Measurements from ENCODE around the gene EMC10. TPM values are rescaled to one million over a fixed set of nuclear protein-coding genes. Genes with fewer than 3 reads are reported as not detected.

Gene EMC10
- total RNA-seq, 2 experiments from 2014 or later, result 33.4 to 34.7 TPM

DNA sequence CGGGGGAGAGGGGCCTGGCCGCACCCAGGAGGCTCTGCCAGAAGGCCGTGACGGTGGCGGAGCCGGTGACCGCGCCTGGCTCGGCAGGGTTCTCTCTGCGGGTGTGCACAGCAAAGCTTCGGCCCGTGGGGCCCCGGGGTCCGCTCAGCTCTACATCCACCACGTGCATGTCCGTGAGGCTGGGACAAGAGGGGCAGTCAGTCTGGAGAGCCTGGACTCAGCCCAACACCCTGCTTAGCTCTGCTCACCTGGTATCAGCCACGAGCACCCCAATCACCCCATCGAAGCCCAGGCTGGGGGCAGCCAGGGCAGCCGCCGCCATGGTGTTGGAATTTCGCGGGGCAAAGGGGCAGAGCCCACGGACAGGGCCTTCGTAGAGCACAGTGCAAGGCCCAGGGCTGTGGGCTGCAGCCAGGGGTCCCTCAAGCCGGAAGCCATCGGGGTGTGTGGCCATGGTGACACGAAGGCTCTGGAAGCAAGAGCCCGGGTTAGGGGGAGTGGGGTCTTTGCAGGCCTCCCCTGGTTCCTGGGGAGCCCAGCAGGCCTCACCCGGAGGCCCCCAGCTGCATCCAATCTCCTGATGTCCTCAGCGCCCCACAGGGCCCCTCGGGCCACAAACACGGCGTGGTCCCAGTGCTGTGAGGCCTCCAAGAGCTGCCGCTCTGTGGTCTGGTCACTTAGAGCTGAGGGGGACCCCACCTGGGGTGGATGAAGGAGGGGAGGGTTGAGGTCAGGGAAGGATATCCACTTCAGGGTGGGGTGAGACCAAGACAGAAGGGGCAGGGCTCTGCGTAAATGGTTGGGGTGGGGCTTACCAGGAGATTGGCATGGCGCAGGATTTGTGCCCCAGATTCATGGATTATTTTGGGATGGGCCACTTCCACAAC is 36.0 kb downstream of the EMC10 start:
- H3K27me3 Mint-ChIP-seq, result peaks cover 5% of the 10 kb centered on the region
- peaks cover 14% of the 10 kb centered on the region for H3K4me1 Mint-ChIP-seq
- no peaks in the 10 kb centered on the region for H3K9me3 Mint-ChIP-seq (ENCODE audit: low read depth)
- H3K27ac Mint-ChIP-seq, result no peak overlapping the region
- DNase-seq (no peak), ATAC-seq (no peak)
- peak overlapping the region; percentile 84 for H3K4me3 Mint-ChIP-seq
- intact Hi-C loops (cut with DNase I, micrococcal nuclease), result loop anchor here in 1 of 2 experiments (5.0 to 10.0 kb wide), 2 partner anchors 870 to 1082 kb away; partner anchors contain the start of genes RRAS and SCAF1
- POLR2A ChIA-PET, result interaction anchor here (0.6 kb wide), 1 partner anchor 1157 kb away, joined by 5 read pairs; no protein-coding TSS in a partner anchor
- CTCF ChIA-PET, result interaction anchor here (0.8 to 1.8 kb wide), 4 partner anchors 26 to 1415 kb away, joined by 3 to 10 read pairs (median 4); partner anchors contain the start of gene ZNF613
- H3K36me3 Mint-ChIP-seq (ENCODE audit: low read depth), result peaks cover 3% of the 10 kb centered on the region

DNA sequence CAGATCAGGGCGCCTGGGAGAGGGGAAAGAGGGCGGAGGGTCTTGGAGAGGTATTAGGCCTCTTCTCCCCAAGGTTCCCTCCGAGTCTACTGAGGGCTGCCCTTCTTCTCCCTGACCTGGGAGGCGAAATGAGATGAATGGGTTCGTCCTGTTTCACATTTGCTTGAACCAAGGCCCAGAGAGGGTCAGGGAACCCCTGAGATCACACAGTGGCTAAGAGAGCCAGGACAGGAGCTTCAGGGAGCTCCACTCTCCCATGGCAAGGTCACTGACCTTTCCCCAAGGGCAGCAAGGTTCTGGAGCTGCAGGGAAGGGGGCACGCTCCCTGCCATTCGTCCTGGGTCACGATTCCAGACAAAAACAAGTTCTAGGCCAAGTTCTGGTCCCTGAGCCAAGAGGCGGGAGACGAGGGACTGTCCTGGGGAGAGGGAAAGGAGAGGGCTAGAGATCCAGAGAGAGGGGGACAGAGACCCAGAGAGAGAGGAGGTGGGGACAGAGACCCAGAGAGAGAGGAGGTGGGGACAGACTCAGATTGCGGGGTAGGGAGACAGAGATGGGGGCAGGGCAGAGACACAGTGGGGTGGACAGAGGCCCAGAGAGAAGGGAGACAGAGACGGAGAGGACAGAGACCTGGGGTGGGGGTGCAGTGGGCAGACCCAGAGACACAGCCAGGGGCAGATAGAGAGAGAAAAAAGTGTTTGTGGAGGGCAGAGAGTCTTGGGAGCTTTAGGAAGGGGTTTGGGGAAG is 36.9 kb downstream of the EMC10 start:
- Mint-ChIP-seq H3K4me3 (no peak overlapping the region), H3K27ac (no peak overlapping the region), H3K36me3 (ENCODE audit: low read depth) (peaks cover 3% of the 10 kb centered on the region), H3K27me3 (peaks cover 5% of the 10 kb centered on the region), H3K9me3 (ENCODE audit: low read depth) (no peaks in the 10 kb centered on the region), H3K4me1 (peaks cover 14% of the 10 kb centered on the region)
- ATAC-seq, result no peak
- no peak for DNase-seq
- ChIA-PET POLR2A (no interaction called here), CTCF (no interaction called here)
- intact Hi-C loops (cut with DNase I, micrococcal nuclease), result loop anchor here in 1 of 2 experiments (5.0 to 10.0 kb wide), 2 partner anchors 871 to 1082 kb away; partner anchors contain the start of genes RRAS and SCAF1

DNA sequence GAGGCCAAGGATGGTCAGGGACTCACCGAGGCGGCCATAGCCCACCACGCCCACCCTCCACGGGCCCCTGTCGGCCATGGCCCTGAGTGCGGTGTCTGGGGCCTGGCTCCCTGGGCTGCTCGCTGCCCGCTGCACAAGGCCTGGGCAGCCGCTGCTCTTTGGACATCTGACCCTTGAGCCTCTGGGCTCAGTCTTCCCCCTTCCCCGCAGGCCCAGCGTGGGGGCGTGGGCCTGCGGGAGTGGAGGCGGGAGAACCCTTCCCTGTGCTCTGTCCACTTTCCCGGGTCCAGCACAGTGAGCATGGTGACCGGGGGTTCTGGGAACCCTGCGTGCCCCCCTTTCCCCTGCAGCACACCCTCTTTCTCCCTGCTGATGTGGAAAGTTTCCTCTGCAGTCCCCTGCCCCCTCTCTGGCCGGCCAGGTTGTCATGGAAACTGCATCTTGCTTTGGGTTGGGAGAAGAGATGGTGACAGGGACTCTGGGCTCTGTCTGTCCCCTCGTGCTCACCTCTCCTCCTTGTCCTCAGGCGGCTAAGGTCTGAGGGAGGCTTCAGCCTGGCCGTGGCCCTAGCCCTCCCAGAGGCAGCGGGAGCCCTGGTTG is 37.5 kb downstream of the EMC10 start, which contains the start of gene ASPDH:
ASPDH (minus strand) TSS at position 168 of the 600 bp plus-strand sequence; CDS start at position 78, 90 bp downstream.
- Mint-ChIP-seq H3K9me3 (ENCODE audit: low read depth) (no peaks in the 10 kb centered on the region), H3K27me3 (peaks cover 9% of the 10 kb centered on the region), H3K36me3 (ENCODE audit: low read depth) (peaks cover under 1% of the 10 kb centered on the region), H3K27ac (no peak within 1 kb of the TSS), H3K4me3 (no peak within 1 kb of the TSS), H3K4me1 (peaks cover 14% of the 10 kb centered on the region)
- ATAC-seq (no peak), DNase-seq (no peak)
- ChIA-PET CTCF (no interaction called here), POLR2A (no interaction called here)
- intact Hi-C loops (cut with DNase I, micrococcal nuclease), result loop anchor here in 1 of 2 experiments (5.0 to 10.0 kb wide), 2 partner anchors 872 to 1081 kb away; partner anchors contain the start of genes RRAS and SCAF1

DNA sequence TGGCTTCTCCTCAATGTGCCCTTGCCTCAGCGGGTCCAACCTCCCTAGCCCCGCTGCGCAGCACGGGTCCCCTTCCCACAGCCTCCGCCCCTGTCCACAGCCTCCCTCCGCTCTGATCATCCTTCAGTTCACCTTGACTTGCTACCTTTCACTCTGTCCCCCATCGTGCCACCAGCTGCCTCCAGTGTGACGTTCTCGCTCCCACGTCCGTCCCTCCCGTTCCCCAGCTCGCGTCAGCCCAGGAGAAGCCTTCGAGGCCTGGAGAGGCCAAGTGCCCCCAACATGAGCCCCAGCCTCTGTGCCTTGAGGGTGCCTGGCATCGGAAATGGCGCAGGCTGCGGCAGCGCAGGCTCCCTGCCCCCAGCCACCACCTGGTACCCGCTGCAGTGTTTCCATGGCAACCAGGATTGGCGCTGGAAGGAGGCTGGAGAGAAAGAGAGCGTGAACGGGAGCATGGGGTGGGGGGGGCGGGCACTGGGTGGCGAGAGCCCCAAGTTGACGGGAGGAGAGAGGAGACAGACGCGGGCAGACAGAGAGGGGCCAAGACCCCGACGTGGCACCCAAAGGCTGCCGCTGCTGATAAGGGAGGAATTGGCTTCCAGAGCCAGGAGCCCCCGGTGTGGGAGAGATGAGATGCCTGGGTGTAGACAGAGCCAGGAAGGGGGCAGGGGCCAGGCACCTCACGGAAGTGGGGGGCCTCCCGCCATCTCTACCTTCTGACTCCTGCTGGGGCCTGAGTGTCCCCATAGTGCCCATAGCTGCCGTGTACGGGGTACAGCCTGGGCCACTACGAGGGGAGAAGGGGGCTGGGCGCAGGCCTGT is 38.2 kb downstream of the EMC10 start:
- peaks cover 14% of the 10 kb centered on the region for H3K4me1 Mint-ChIP-seq
- H3K9me3 Mint-ChIP-seq (ENCODE audit: low read depth), result no peaks in the 10 kb centered on the region
- ChIA-PET CTCF (no interaction called here), POLR2A (no interaction called here)
- DNase-seq (no peak), ATAC-seq (no peak)
- H3K27me3 Mint-ChIP-seq, result peaks cover 9% of the 10 kb centered on the region
- H3K4me3 Mint-ChIP-seq, result no peak overlapping the region
- H3K27ac Mint-ChIP-seq, result no peak overlapping the region
- no peaks in the 10 kb centered on the region for H3K36me3 Mint-ChIP-seq (ENCODE audit: low read depth)
- intact Hi-C loops (cut with DNase I, micrococcal nuclease), result loop anchor here in 1 of 2 experiments (5.0 to 10.0 kb wide), 2 partner anchors 872 to 1080 kb away; partner anchors contain the start of genes RRAS and SCAF1

DNA sequence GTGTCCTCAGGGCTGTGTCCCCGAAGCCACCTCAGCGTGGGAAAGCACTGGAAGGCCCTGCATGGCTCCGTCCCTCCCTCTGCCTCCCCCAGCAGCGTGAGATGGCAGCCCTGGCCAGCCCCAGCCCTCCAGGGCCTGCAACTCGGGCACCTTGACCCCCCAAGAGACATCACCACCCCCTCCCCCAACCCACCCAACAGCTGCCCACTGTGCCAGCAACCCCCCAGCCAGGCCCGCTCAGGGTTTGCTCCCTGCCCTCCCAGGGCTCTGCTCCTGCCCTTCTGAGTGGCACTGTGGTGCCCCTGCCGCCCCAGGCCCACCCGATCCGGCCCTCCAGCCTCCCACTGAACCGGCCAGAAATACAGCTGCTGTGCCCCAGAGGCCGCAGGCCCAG is 38.9 kb downstream of the EMC10 start:
- Mint-ChIP-seq H3K27me3 (peaks cover 9% of the 10 kb centered on the region), H3K9me3 (ENCODE audit: low read depth) (no peaks in the 10 kb centered on the region), H3K4me3 (no peak overlapping the region), H3K27ac (no peak overlapping the region), H3K36me3 (ENCODE audit: low read depth) (no peaks in the 10 kb centered on the region), H3K4me1 (peaks cover 14% of the 10 kb centered on the region)
- intact Hi-C loops (cut with DNase I, micrococcal nuclease), result loop anchor here in 1 of 2 experiments (10.0 kb wide), 1 partner anchor 1080 kb away; no protein-coding TSS in a partner anchor
- no peak for ATAC-seq
- ChIA-PET POLR2A (no interaction called here), CTCF (no interaction called here)
- no peak for DNase-seq

DNA sequence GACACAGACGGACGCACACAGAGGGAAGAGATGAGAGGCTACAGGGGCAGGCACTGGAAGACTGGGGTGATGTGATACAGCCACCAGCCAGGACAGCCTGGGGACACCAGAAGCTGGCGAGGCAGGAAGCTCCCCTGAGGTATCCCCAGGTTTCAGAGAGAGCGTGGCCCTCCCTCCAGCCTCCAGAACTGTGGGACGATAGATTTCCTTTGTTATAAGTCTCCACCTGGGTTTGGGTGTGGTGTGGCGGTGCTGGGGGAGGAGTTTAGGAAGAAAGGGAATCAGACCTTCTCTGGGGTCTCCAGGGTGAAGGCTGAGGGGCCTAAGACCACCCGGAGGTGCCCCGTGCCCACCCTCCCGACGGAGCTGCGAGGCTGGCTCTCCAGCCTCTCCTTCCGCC is 40.1 kb downstream of the EMC10 start:
- Mint-ChIP-seq H3K27ac (no peak overlapping the region), H3K4me3 (no peak overlapping the region), H3K4me1 (peaks cover 6% of the 10 kb centered on the region), H3K36me3 (ENCODE audit: low read depth) (no peaks in the 10 kb centered on the region), H3K9me3 (ENCODE audit: low read depth) (no peaks in the 10 kb centered on the region), H3K27me3 (peaks cover 9% of the 10 kb centered on the region)
- intact Hi-C loops (cut with DNase I, micrococcal nuclease), result loop anchor here in 1 of 2 experiments (10.0 kb wide), 1 partner anchor 1078 kb away; no protein-coding TSS in a partner anchor
- no peak for ATAC-seq
- CTCF ChIA-PET, result interaction anchor here (0.7 kb wide), 1 partner anchor 33 kb away, joined by 4 read pairs; no protein-coding TSS in a partner anchor
- no peak for DNase-seq
- POLR2A ChIA-PET, result no interaction called here

DNA sequence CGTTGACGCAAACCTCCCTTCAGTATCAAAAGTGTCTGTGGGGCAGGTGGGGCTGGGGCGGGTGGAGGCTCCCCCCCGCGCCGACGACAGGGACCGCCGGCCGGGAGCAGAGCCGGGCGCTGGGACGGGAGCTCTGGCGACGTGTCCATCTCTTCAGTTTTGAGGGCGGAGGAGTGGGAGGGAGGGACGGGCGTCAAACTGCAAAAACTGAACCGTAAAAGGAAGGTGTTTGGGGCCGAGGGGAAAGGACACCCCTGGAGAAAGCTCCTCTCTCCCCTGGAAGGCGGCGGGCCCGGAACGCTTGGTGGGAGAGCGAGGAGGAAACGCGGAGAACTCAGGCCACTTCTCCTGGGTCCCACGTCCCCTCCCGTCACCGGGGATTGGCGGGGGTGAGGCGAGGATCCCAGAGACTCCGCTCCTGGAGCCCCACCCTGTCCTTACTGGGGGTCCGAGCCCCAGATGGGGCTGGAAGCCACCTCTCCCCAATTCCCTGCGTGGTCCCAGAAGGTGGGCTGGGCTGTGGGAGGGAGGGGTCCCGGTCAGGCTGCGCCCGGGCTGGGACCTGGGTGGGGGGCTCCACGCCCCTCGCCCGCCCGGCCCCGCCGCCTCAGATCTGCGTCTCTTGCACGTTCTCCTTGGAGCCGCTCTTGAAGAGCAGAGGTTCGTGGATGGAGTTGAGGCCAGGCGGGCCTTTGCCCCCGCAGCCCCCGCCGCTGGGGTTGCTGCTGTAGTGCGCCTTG is 40.8 kb downstream of the EMC10 start:
- no peaks in the 10 kb centered on the region for H3K36me3 Mint-ChIP-seq (ENCODE audit: low read depth)
- H3K4me1 Mint-ChIP-seq, result peaks cover 2% of the 10 kb centered on the region
- no peak overlapping the region for H3K27ac Mint-ChIP-seq
- intact Hi-C loops (cut with DNase I, micrococcal nuclease), result loop anchor here in 1 of 2 experiments (10.0 kb wide), 1 partner anchor 1078 kb away; no protein-coding TSS in a partner anchor
- CTCF ChIA-PET, result interaction anchor here (0.7 kb wide), 1 partner anchor 33 kb away, joined by 4 read pairs; no protein-coding TSS in a partner anchor
- DNase-seq, result no peak
- H3K9me3 Mint-ChIP-seq (ENCODE audit: low read depth), result no peaks in the 10 kb centered on the region
- no peak overlapping the region for H3K4me3 Mint-ChIP-seq
- ATAC-seq, result no peak
- POLR2A ChIA-PET, result no interaction called here
- peaks cover 9% of the 10 kb centered on the region for H3K27me3 Mint-ChIP-seq

DNA sequence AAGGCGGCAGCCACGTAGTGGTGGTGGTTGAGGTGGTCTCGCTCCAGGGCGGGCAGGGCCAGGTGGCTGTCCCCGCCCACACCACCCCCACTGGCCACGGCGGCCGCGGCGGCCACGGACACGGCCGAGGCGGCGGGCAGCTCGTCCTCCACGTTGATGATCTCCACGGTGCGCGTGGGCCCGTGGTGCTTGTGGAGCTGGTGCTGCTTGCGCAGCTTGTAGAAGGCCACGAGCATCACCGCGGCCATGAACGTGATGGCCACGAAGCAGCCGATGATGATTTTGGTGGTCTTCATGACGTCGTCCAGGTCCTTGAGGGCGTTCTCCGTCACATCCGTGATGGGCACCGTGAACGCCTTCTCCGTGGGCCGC is 41.4 kb downstream of the EMC10 start:
- DNase-seq, result no peak

DNA sequence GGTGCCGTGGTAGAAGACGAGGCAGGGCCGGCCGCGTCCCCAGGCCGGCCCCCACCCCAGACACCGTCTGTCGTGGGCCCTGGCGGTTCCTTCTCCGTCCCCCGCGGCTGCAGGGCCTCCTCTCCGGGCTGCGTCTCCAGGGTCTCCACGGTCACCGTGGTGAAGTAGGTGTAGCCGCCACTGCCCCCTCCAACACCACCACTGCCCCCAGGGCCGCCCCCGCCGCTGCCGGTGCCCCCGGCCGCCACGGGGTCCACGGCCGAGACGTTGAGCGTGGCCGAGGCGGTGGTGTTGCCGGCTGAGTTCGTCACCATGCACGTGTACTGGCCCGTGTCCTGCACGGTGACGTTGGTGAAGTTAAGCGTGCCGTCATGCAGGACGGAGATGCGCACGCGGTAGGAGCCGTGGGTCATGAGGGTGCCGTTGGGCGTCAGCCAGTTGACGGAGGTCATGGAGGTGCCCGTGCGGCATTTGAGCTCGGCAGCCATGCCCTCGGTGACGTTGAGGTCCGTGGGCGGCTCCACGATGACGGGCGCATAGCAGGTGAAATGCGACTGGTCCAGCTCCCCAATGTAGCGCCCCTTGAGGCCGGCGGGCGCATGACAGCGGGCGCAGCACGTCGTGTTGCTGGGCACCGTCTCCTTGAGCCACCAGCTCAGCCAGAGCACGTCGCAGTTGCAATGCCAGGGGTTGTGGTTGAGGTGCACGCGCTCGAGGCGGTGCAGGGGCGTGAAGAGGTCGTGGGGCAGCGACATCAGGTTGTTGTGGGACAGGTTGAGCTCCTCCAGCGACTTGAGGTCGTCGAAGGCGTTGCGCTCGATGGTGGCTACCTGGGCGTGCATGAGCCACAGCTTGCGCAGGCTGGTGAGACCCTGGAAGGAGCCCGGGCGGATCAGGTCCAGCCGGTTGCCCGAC is 42.0 kb downstream of the EMC10 start:
- Mint-ChIP-seq H3K9me3 (ENCODE audit: low read depth) (no peaks in the 10 kb centered on the region), H3K4me3 (no peak overlapping the region), H3K27ac (no peak overlapping the region), H3K36me3 (ENCODE audit: low read depth) (no peaks in the 10 kb centered on the region), H3K27me3 (peaks cover 9% of the 10 kb centered on the region), H3K4me1 (peaks cover 2% of the 10 kb centered on the region)
- DNase-seq (peak; percentile 25), ATAC-seq (no peak)
- POLR2A ChIA-PET, result no interaction called here
- CTCF ChIA-PET, result interaction anchor here (0.6 to 1.3 kb wide), 4 partner anchors 15 to 274 kb away, joined by 3 to 4 read pairs (median 3); no protein-coding TSS in a partner anchor
- intact Hi-C loops (cut with DNase I, micrococcal nuclease), result loop anchor here in 1 of 2 experiments (10.0 kb wide), 1 partner anchor 1076 kb away; no protein-coding TSS in a partner anchor

More for the DNA sequence above, 41.4 kb downstream of the EMC10 start:
- CTCF ChIA-PET, result interaction anchor here (1.3 kb wide), 1 partner anchor 19 kb away, joined by 4 read pairs; no protein-coding TSS in a partner anchor
- no peaks in the 10 kb centered on the region for H3K9me3 Mint-ChIP-seq (ENCODE audit: low read depth)
- intact Hi-C loops (cut with DNase I, micrococcal nuclease), result loop anchor here in 1 of 2 experiments (10.0 kb wide), 1 partner anchor 1077 kb away; no protein-coding TSS in a partner anchor
- H3K4me3 Mint-ChIP-seq, result no peak overlapping the region
- no peaks in the 10 kb centered on the region for H3K36me3 Mint-ChIP-seq (ENCODE audit: low read depth)
- H3K27ac Mint-ChIP-seq, result no peak overlapping the region
- POLR2A ChIA-PET, result no interaction called here
- no peak for ATAC-seq
- H3K27me3 Mint-ChIP-seq, result peaks cover 9% of the 10 kb centered on the region
- peaks cover 2% of the 10 kb centered on the region for H3K4me1 Mint-ChIP-seq

All from activated CD4-positive, alpha-beta T cell treated with anti-CD3 and anti-CD28 coated beads for 36 hours (primary cell).